GM13976 (cell line): ENCODE results near the gene NEDD4L.

Experiments used
- DNase-seq: peaks from one replicate; pipeline ENCODE4 v3.0.0; 2012; ENCODE audit warnings: low spot score
- CTCF ChIP-seq: IDR thresholded peaks from 2 replicates; pipeline ENCODE4 v1.5.1; 2012; ENCODE audit warnings: borderline replicate concordance, mild to moderate bottlenecking; ENCODE audit not compliant: insufficient read depth; ENCODE audit errors: extremely low read depth, missing control alignments, control extremely low read depth
- in situ Hi-C: fragments of 300-500 bp; cut with MboI; formaldehyde crosslinking; loops from one replicate; pipeline ENCODE4 v1.12.0; 2022; ENCODE audit warnings: low sequenced_read_pairs, mixed read lengths, inconsistent platforms; ENCODE audit not compliant: unreplicated experiment

Gene NEDD4L

DNA sequence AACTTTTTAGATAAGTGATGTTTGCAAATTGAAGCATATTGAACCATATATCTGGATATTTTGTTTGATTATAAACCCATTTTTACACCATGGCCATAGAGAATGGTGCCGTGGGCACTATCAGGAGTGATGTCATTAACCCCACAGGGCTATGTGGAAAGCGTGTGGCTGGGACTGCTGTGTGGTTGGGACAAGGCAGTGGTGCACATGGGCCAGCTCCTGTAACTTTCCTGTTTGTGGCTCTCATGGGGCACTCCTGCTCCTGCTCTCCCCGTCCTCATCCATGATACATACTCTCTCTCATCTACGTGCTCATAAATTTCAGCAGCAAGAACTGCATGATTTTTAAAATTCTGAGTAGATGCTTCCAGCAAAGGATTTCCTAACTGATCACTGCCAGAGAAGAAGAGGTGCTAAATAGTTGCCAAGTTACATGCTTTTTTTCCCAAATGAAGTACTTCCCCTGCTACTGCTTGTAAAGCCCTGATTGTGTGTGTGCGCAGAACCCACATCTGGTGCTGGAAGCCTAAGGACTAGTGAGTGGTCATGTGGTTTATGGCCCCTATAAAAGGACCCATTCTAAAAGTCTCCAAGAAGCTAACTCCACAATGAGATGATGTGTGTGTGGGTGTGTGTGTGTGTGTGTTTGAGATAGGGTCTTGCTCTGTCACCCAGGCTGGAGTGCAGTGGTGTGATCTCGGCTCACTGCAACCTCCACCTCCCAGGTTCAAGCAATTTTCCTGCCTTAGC lies 240.8 kb downstream of the NEDD4L start:
- TF ChIP-seq CTCF, result no peak
- no peak for DNase-seq
- in situ Hi-C loops, result no loop called here

DNA sequence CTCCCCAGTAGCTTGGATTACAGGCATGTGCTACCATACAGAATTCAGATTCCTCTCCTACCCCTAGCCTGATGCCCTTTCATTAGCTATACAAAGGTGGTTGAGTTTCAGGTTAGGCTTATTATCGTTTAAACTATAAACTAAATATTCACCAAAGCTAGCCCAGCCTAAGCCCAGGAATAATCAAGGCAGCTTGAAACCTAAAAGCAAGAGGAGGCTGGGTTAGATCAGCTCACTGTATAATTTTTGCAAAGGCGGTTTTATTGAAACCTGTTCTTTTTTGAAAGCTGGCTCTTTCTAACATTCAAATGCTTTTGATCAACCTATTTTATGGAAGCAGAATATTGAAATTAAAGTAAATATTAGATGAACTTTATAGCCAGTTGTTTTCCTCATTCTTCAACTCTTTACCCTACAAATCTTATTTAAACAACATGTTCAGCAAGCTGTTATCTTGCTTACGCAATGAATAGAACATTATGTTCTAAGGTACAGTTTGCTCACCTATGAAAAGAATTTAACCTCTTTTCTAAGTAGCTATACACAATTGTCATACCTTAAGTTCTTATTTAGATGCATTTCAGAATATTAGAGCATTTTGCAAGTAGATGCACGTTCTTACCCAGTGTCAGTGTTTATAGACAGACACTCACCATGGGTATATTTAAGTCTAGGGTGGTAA lies 241.6 kb downstream of the NEDD4L start:
- TF ChIP-seq CTCF, result no peak
- DNase-seq, result no peak
- in situ Hi-C loops, result no loop called here

- in situ Hi-C loops, result no loop called here
- TF ChIP-seq CTCF, result no peak
- DNase-seq, result no peak
These were observed 242.8 kb downstream of the NEDD4L start for GRCh38 chr18:58286632-58287352.

DNA sequence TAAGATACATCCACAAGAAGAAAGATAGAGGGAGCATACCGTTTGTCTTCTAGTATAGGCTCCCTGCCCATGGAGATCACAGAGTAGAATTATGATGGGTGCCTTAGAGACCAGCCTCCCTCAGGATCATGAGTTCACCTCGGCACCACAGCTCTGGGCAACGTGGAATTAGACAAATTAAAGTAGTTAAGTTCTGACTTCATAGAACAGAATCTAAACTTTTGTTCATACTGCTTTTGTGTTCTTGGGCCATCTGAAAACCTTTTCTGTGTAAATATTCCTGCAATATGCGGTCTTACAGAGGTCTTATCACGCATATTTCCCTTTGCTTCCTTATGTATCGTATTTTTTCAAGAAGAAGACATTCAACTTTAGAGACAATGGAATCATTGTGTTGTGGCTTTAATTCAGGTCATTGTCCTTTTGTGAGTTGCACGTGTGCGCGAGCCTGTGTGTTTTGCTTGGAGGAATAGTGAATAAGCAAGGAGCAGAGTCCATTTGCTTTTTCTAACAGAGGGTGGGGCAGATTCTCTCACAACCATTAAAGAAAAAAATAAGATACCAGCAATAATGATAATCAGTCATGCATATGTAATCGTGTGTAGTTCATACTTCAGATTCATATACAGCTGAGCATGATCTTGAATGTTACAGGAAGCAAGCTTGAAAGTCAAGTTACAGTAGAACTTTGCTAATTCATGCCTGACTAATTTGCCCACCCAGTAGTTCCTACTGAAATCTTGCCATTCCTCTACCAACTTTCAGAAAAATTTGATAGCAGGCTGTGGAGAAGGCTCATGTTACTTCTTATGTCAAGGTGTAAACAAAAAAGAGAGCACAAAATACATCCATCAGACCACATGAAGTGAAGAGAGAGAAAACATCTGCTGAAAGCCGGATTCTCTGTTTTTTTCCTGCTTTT lies 243.6 kb downstream of the NEDD4L start:
- in situ Hi-C loops, result no loop called here
- no peak for TF ChIP-seq CTCF
- no peak for DNase-seq

DNA sequence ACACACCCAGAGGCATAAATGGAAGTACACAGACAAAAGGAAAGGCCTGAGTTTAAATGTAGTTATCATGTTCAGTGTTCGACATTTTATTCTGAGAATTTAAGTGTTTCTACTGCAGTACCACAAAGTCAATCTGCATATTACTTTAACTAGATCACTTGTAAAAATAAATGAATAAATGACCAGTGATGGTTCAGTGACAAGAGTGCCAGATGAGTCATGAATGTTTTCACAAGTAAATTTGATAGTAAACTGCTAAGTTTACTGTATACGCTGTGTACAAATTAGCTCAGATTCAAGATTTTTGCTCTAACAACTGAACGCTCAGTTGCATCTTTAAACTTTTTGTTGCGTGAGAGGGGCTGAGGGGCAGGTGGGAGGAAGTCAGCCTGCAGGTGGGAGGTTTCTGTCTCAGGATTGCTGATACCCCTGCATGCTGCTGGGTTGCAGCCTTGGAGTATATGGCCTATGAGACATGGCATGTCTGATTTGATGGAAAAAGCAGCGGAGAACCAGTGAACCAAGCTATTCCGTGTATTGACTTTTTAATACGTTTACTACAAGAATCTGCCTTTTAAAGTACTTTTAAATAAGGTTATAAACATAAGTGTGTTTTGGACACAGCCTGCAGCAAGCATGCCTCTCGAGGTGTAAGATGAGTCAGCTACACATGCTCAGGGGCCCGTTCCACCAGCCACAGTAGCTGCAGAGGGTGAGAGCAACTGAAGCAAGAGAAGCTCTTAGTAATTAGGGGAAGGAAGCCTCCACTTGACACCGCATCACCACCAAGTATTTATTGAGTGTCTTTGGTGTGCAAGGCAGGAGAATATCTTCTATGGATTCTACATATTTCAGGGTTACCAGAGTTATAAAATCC lies 245.1 kb downstream of the NEDD4L start:
- no peak for TF ChIP-seq CTCF
- in situ Hi-C loops, result no loop called here
- peak; percentile 56 for DNase-seq
